Tibial artery (tissue), 4 donors: ENCODE measurements around the gene BSPH1.

ENCODE experiments used
- DNase-seq, 2 donors: peaks; one replicate each; pipeline ENCODE4 v3.0.0-alpha.2; 2019
- H3K27ac ChIP-seq, 2 donors: fragments of 200-600 bp; sonication (generic) in 1 of 2; 1 replicate in 1 of 2; 2 replicates in 1 of 2; pipeline ENCODE4 v1.5.1; 2018 to 2019; ENCODE audit warnings: mild to moderate bottlenecking in 1 of 2
- H3K27me3 ChIP-seq, 2 donors: fragments of 200-600 bp; sonication (generic) in 1 of 2; one replicate each; pipeline versions ENCODE4 v1.5.1 to v1.6.0; 2016 to 2019
- H3K36me3 ChIP-seq, 3 donors: fragments of 200-600 bp; sonication (generic) in 2 of 3; one replicate each; pipeline ENCODE4 v1.5.1; 2016 to 2019; ENCODE audit warnings: mild to moderate bottlenecking in 2 of 3
- H3K4me1 ChIP-seq, 4 donors: fragments of 200-600 bp; sonication (generic) in 2 of 4; 1 replicate in 3 of 4; 2 replicates in 1 of 4; pipeline ENCODE4 v1.5.1; 2016 to 2019
- H3K4me3 ChIP-seq, 2 donors: fragments of 200-600 bp; sonication (generic) in 1 of 2; 1 replicate in 1 of 2; 2 replicates in 1 of 2; pipeline ENCODE4 v1.5.1; 2018 to 2019; ENCODE audit warnings: mild to moderate bottlenecking in 2 of 2
- H3K9me3 ChIP-seq, 3 donors: fragments of 200-600 bp; sonication (generic) in 1 of 3; one replicate each; pipeline ENCODE4 v1.5.1; 2016 to 2019
- intact Hi-C: fragments of 100-400 bp; cut with DNase I; formaldehyde crosslinking; loops from one replicate; pipeline ENCODE4 v1.15.0; 2023; ENCODE audit warnings: low total_unique reads
- TF ChIP-seq, protein P1 (sequence below), 2 experiments: fragments of 200-600 bp in 1 of 2; fragments of 450-650 bp in 1 of 2; IDR thresholded peaks; one replicate each; pipeline ENCODE4 v1.5.1; 2017 to 2019; ENCODE audit warnings: antibody characterized with exemption in 2 of 2, mild to moderate bottlenecking in 1 of 2, moderate library complexity in 1 of 2

The BSPH1 gene, protein sequence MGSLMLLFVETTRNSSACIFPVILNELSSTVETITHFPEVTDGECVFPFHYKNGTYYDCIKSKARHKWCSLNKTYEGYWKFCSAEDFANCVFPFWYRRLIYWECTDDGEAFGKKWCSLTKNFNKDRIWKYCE

DNA sequence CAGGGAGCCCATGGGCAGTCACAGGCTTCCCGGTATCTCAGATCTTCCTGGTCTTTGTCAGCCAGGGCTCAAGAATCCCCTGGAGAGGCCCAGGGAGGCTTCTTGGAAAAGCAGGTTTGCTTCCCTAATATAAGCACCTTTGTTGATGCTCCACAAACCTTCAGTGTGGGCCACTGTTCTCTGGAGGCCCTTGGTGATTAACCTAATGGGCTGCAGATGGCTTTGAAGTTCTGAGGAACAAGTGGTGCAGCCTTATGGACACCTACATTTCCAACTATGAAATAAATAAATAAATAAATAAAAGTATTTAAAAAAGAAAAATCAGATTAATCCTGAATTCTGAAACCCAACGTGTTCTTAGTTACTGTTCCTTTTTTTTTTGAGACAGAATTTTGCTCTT, at the start of gene BSPH1:
Gene BSPH1 (minus strand): TSS at position 101 of the 400 bp plus-strand sequence. CDS start 89 bp downstream, at position 12.
- Histone ChIP-seq H3K4me3 (no peak within 1 kb of the TSS), H3K36me3 (no peaks in the 10 kb centered on the region), H3K27ac (no peak within 1 kb of the TSS), H3K4me1 (no peaks in the 10 kb centered on the region), H3K27me3 (peaks cover 0 to 36% of the 10 kb centered on the region in 2 donors), H3K9me3 (no peaks in the 10 kb centered on the region)
- DNase-seq: no peak
- intact Hi-C loops: no loop called here
- TF ChIP-seq, protein P1, sequence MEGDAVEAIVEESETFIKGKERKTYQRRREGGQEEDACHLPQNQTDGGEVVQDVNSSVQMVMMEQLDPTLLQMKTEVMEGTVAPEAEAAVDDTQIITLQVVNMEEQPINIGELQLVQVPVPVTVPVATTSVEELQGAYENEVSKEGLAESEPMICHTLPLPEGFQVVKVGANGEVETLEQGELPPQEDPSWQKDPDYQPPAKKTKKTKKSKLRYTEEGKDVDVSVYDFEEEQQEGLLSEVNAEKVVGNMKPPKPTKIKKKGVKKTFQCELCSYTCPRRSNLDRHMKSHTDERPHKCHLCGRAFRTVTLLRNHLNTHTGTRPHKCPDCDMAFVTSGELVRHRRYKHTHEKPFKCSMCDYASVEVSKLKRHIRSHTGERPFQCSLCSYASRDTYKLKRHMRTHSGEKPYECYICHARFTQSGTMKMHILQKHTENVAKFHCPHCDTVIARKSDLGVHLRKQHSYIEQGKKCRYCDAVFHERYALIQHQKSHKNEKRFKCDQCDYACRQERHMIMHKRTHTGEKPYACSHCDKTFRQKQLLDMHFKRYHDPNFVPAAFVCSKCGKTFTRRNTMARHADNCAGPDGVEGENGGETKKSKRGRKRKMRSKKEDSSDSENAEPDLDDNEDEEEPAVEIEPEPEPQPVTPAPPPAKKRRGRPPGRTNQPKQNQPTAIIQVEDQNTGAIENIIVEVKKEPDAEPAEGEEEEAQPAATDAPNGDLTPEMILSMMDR (IDR thresholded peaks at IDR 0.05): no peak

DNA sequence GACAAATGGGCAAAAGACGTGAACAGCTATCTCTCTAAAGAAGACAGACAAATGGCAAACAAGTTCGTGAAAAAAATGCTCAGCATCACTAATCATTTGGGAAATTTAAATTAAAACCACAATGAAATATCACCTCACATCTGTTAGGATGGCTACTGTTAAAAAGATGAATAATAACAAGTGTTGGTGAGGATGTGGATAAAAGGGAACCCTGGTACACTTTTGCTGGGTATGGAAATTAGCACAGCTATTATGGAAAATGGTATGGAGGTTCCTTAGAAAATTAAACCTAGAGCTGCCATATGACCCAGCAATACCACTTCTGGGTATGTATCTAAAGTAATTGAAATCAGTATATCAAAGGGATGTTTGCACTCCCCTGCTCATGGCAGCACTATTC, 44.8 kb upstream of the BSPH1 start:
- Histone ChIP-seq H3K27me3 (peaks cover 0 to 9% of the 10 kb centered on the region in 2 donors), H3K36me3 (no peaks in the 10 kb centered on the region), H3K4me3 (no peak overlapping the region), H3K4me1 (no peaks in the 10 kb centered on the region), H3K9me3 (peaks cover 3 to 13% (median 9%) of the 10 kb centered on the region in 3 donors), H3K27ac (no peak overlapping the region)
- TF ChIP-seq, protein P1 (IDR thresholded peaks at IDR 0.05): no peak
- no peak for DNase-seq
- intact Hi-C loops: no loop called here

DNA sequence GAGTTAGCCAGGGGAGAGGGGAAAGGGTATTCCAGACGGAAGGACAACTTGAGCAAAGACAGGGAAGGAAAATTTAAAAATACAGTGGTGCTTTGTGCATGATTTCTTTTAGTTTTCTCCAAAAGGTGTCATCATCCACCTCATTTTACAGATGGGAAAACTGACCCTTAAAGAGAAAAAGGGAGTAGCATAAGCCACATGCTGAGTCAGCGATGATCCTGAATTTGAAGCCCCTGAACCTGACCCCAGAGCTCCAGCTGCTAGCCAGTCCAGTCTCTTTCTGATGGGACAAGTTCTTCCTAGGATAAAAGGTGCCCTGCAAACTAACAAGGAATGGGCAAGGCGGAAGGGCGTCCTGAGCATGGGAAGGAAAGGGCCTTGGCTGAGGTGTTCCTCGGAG, 41.6 kb upstream of the BSPH1 start:
- Histone ChIP-seq H3K27ac (no peak overlapping the region), H3K36me3 (no peaks in the 10 kb centered on the region), H3K4me1 (no peaks in the 10 kb centered on the region), H3K27me3 (peaks cover 0 to 23% of the 10 kb centered on the region in 2 donors), H3K4me3 (no peak overlapping the region), H3K9me3 (peaks cover 3 to 13% (median 9%) of the 10 kb centered on the region in 3 donors)
- no peak for DNase-seq
- intact Hi-C loops: no loop called here
- TF ChIP-seq, protein P1 (IDR thresholded peaks at IDR 0.05): no peak

DNA sequence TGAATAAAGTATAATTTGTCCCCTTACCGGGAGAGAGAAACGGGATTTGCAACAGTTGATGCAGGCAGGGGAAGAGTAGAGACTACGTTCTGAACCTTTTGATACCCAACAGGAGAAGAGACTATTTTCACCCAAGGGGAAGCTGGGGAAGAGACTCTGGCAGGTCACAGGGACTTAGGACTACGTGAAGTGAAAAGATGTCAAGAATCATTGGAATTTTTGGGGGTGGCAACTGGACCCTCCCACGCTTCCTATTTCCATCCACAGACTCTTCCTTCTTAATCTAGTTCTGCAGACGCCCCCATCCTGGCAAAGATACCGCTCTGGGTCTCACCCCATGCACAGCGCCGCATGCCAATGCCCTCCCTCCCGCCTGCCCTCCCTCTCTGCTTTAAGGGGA, 38.1 kb upstream of the BSPH1 start:
- intact Hi-C loops: no loop called here
- peaks cover 0 to 27% of the 10 kb centered on the region in 2 donors for H3K27me3 ChIP-seq
- no peak for DNase-seq

DNA sequence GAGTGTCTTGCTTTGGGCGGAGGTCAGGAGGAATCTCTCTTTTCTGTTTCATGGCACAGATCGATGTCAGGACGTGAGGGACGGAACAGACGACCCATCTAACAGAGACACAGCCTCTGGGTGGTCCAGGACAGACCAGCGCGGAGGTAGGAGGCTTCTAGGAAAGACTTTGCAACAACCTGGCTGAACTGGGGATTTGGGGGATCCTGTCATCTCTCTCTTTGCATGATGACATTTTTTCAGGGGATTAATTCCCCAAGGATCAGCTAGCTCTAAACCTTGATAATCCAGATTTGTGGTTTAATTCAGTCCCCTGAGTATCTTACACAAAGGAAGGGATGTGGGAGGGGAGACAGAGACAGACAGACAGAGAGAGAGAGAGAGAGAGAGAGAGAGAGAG, 37.5 kb upstream of the BSPH1 start:
- H3K4me1 ChIP-seq: no peaks in the 10 kb centered on the region
- H3K27me3 ChIP-seq: peaks cover 0 to 27% of the 10 kb centered on the region in 2 donors
- no peaks in the 10 kb centered on the region for H3K9me3 ChIP-seq
- TF ChIP-seq, protein P1 (IDR thresholded peaks at IDR 0.05): no peak
- DNase-seq: no peak
- no peak overlapping the region for H3K27ac ChIP-seq
- no peaks in the 10 kb centered on the region for H3K36me3 ChIP-seq
- intact Hi-C loops: no loop called here
- H3K4me3 ChIP-seq: no peak overlapping the region

More for the DNA sequence above, 38.1 kb upstream of the BSPH1 start:
- H3K4me3 ChIP-seq: no peak overlapping the region
- no peaks in the 10 kb centered on the region for H3K4me1 ChIP-seq
- H3K36me3 ChIP-seq: no peaks in the 10 kb centered on the region
- no peaks in the 10 kb centered on the region for H3K9me3 ChIP-seq
- TF ChIP-seq, protein P1 (IDR thresholded peaks at IDR 0.05): no peak
- H3K27ac ChIP-seq: no peak overlapping the region

DNA sequence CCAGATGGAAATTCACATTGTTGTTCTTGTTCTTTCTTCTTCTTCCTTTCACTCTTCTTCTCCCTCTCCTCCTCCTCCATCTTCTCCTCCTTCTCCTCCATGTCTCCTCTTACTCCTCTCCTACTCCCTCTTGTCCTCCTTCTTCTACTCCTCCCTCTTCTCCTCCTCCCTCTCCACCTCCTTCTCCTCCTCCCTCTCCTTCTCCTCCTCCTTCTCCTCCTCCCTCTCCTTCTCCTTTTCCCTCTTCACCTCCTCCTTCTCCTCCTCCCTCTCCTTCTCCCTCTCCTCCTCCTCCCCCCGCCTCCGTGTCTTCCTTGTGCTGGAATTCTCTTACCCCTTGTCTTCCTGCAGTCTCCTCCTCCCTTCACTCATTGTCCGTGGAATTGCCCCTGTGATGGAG, 33.5 kb upstream of the BSPH1 start:
- Histone ChIP-seq H3K4me3 (no peak overlapping the region), H3K27ac (no peak overlapping the region), H3K27me3 (peaks cover 0 to 16% of the 10 kb centered on the region in 2 donors), H3K36me3 (no peaks in the 10 kb centered on the region), H3K9me3 (no peaks in the 10 kb centered on the region), H3K4me1 (no peaks in the 10 kb centered on the region)
- intact Hi-C loops: no loop called here
- TF ChIP-seq, protein P1 (IDR thresholded peaks at IDR 0.05): no peak
- no peak for DNase-seq
